Measurements from ENCODE around the gene UGT1A9. TPM values are rescaled to one million over a fixed set of nuclear protein-coding genes. Genes with fewer than 3 reads are reported as not detected.
"Not testable (repeated sequence)": the region's sequence is repeated elsewhere in the genome, so short reads cannot be mapped to it uniquely, and the experiment has no call there.

The UGT1A9 gene
- total and polyA plus RNA-seq, 10 of the 15 experiments (the other 5 are each of a cell fraction or from before 2014, with no cell fraction given) = 0.07 TPM; not detected in 9

DNA sequence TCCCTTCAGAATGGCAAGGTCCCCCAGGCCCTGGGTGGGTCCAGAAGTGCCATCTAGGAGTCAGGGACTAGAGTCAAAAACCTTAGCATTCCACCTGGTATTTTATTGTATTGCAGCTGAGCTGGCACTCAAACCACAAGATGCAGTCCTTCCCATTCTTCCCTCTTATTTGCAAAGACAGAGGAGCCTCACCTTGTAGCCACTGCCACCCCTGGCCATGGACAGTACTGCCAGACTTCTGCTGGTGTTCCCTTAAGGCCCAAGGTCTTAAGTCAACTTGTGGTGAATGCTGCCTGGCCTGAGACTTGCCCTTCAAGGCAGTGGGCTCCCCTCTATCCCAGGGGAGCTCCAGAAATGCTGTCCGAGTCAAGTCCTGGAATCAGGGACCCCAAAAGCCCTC lies 28.6 kb upstream of the UGT1A9 start:
- TF ChIP-seq, protein P1, sequence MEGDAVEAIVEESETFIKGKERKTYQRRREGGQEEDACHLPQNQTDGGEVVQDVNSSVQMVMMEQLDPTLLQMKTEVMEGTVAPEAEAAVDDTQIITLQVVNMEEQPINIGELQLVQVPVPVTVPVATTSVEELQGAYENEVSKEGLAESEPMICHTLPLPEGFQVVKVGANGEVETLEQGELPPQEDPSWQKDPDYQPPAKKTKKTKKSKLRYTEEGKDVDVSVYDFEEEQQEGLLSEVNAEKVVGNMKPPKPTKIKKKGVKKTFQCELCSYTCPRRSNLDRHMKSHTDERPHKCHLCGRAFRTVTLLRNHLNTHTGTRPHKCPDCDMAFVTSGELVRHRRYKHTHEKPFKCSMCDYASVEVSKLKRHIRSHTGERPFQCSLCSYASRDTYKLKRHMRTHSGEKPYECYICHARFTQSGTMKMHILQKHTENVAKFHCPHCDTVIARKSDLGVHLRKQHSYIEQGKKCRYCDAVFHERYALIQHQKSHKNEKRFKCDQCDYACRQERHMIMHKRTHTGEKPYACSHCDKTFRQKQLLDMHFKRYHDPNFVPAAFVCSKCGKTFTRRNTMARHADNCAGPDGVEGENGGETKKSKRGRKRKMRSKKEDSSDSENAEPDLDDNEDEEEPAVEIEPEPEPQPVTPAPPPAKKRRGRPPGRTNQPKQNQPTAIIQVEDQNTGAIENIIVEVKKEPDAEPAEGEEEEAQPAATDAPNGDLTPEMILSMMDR (IDR thresholded peaks at IDR 0.05 in 2 of 3, conservative IDR thresholded peaks at IDR 0.05 in 1 of 3; ENCODE audit: control insufficient read depth in 2 of 3, extremely low read depth in 1 of 3, insufficient read depth in 1 of 3, low read depth in 3 of 3, low read length in 3 of 3) = 0 out of 6 replicates have a peak, but pooled peaks of 2 of the 3 experiments have one; percentile 4 to 17
- TF ChIP-seq, protein P2, sequence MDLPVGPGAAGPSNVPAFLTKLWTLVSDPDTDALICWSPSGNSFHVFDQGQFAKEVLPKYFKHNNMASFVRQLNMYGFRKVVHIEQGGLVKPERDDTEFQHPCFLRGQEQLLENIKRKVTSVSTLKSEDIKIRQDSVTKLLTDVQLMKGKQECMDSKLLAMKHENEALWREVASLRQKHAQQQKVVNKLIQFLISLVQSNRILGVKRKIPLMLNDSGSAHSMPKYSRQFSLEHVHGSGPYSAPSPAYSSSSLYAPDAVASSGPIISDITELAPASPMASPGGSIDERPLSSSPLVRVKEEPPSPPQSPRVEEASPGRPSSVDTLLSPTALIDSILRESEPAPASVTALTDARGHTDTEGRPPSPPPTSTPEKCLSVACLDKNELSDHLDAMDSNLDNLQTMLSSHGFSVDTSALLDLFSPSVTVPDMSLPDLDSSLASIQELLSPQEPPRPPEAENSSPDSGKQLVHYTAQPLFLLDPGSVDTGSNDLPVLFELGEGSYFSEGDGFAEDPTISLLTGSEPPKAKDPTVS (IDR thresholded peaks at IDR 0.05; ENCODE audit: low read depth, low read length) = no peak
- no peak overlapping the region for H3K4me2 ChIP-seq (ENCODE audit: control insufficient read depth, insufficient read depth)
- H3K79me2 ChIP-seq (ENCODE audit: control insufficient read depth, insufficient read depth, low read length) = no peaks in the 10 kb centered on the region
- RAD21 ChIA-PET (ENCODE audit: unreplicated experiment) = no interaction called here
- no peaks in the 10 kb centered on the region for H3K4me1 ChIP-seq (ENCODE audit: control insufficient read depth, insufficient read depth, low read length)
- no peaks in the 10 kb centered on the region for H4K20me1 ChIP-seq (ENCODE audit: control insufficient read depth, insufficient read depth)
- no peak overlapping the region for H3K4me3 ChIP-seq
- ATAC-seq (no peak), FAIRE-seq (no peak), DNase-seq (ENCODE audit: low read depth, low spot score) (no peak)
- CTCF ChIA-PET = no interaction called here
- H3K9ac ChIP-seq (ENCODE audit: control insufficient read depth, insufficient read depth, low read length) = no peak overlapping the region
- no peaks in the 10 kb centered on the region for H3K27me3 ChIP-seq (replicated peaks in 1 of 2; ENCODE audit: control insufficient read depth in 2 of 2, insufficient read depth in 2 of 2, low read length in 1 of 2)
- in situ Hi-C loops (cut with MboI) (no loop called here), intact Hi-C loops (cut with micrococcal nuclease; ENCODE audit: unreplicated experiment) (no loop called here)
- no peak overlapping the region for H2AFZ ChIP-seq (ENCODE audit: control insufficient read depth, low read depth, low read length)
- H3K36me3 ChIP-seq (ENCODE audit: control insufficient read depth in 2 of 2, insufficient read depth in 2 of 2, low read length in 1 of 2) = no peaks in the 10 kb centered on the region
- POLR2A ChIA-PET = no interaction called here
- SMC1A ChIA-PET (ENCODE audit: uncharacterized antibody, unreplicated experiment) = no interaction called here
- no peak overlapping the region for H3K27ac ChIP-seq (ENCODE audit: control insufficient read depth, insufficient read depth)
- no TSS peak for BruUV-seq (replicated peaks)
- 0% methylated on average over 1 of the region's 1 CpG for WGBS (ENCODE audit: insufficient coverage, insufficient replicate concordance, low lambda C conversion rate, missing lambda C conversion rate)
- no peaks in the 10 kb centered on the region; the same call in 2 of the 3 replicates for H3K9me3 ChIP-seq (replicated peaks; ENCODE audit: control insufficient read depth, insufficient read depth, low read length)

DNA sequence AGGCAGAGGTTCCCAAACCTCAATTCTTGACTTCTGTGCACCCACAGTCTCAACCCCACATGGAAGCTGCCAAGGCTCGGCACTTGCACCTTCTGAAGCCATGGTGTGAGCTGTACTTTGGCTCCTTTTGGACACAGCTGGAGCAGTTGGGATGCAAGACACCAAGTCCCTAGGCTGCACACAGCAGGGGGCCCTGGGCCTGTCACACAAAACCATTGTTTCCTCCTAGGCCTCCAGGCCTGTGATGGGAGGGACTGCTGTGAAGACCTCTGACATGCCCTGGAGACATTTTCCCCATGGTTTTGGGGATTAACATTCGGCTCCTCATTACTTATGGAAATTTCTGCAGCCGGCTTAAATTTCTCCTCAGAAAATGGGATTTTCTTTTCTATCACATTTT lies 25.7 kb upstream of the UGT1A9 start:
- POLR2A ChIA-PET; H3K79me2 ChIP-seq (ENCODE audit: control insufficient read depth, insufficient read depth, low read length); H3K36me3 ChIP-seq (ENCODE audit: control insufficient read depth in 2 of 2, insufficient read depth in 2 of 2, low read length in 1 of 2); BruUV-seq (replicated peaks); H3K4me3 ChIP-seq; DNase-seq (ENCODE audit: low read depth, low spot score); H3K4me1 ChIP-seq (ENCODE audit: control insufficient read depth, insufficient read depth, low read length); ATAC-seq; CTCF ChIA-PET; FAIRE-seq; H3K9me3 ChIP-seq (replicated peaks; ENCODE audit: control insufficient read depth, insufficient read depth, low read length); H2AFZ ChIP-seq (ENCODE audit: control insufficient read depth, low read depth, low read length); H3K27ac ChIP-seq (ENCODE audit: control insufficient read depth, insufficient read depth); H4K20me1 ChIP-seq (ENCODE audit: control insufficient read depth, insufficient read depth); H3K9ac ChIP-seq (ENCODE audit: control insufficient read depth, insufficient read depth, low read length); intact Hi-C loops (cut with micrococcal nuclease; ENCODE audit: unreplicated experiment); RAD21 ChIA-PET (ENCODE audit: unreplicated experiment); H3K4me2 ChIP-seq (ENCODE audit: control insufficient read depth, insufficient read depth); H3K27me3 ChIP-seq (replicated peaks in 1 of 2; ENCODE audit: control insufficient read depth in 2 of 2, insufficient read depth in 2 of 2, low read length in 1 of 2); SMC1A ChIA-PET (ENCODE audit: uncharacterized antibody, unreplicated experiment); in situ Hi-C loops (cut with MboI): not testable (repeated sequence)
- WGBS (ENCODE audit: insufficient coverage, insufficient replicate concordance, low lambda C conversion rate, missing lambda C conversion rate) = 27% methylated on average over 3 of the region's 3 CpGs
